HepG2 (cell line): ENCODE measurements around the gene LARP1B. TPM values are rescaled to one million over a fixed set of nuclear protein-coding genes. Genes with fewer than 3 reads are reported as not detected.

ENCODE experiments used
- ATF7-NPFF ChIP-seq: sonication (generic); formaldehyde crosslinking; IDR thresholded peaks from 2 replicates; pipeline ENCODE4 v1.8.1; 2023; ENCODE audit warnings: mild to moderate bottlenecking, low read depth, missing genetic modification reagents, moderate library complexity
- ELF4 ChIP-seq: sonication (generic); formaldehyde crosslinking; IDR thresholded peaks from 2 replicates; pipeline ENCODE4 v1.5.0; 2020; ENCODE audit warnings: missing genetic modification reagents, mild to moderate bottlenecking, moderate library complexity, borderline replicate concordance
- PPARG ChIP-seq: conservative IDR thresholded peaks from 2 replicates; pipeline ENCODE4 v1.6.1; 2016; ENCODE audit warnings: missing biosample characterization, missing genetic modification reagents
- TEAD3 ChIP-seq: optimal IDR thresholded peaks from 2 replicates; pipeline ENCODE3; 2016; ENCODE audit warnings: borderline replicate concordance
- ZFP82 ChIP-seq: sonication (generic); formaldehyde crosslinking; IDR thresholded peaks from 2 replicates; pipeline ENCODE4 v1.5.1; 2020; ENCODE audit warnings: mild to moderate bottlenecking, missing genetic modification reagents, borderline replicate concordance
- ZFY ChIP-seq: sonication (generic); formaldehyde crosslinking; IDR thresholded peaks from 2 replicates; pipeline ENCODE4 v1.4.0; 2020; ENCODE audit warnings: missing genetic modification reagents
- ZNF264 ChIP-seq: sonication (generic); formaldehyde crosslinking; IDR thresholded peaks from 2 replicates; pipeline ENCODE4 v1.4.0; 2020; ENCODE audit warnings: missing genetic modification reagents
- polyA plus RNA-seq, 8 experiments: library from polyadenylated mRNA; depleted of rRNA in 3 of 8; stranded (reverse) in 7 of 8; unstranded in 1 of 8; fragments of >200 nt; fragmentation: Illumina TruSeq in 4 of 8; extraction: Trizol in 4 of 8; gene quantifications; 2 replicates each; pipeline versions ENCODE4 v1.2.1 to v1.2.3, GENCODE V29; 2011 to 2016; ENCODE audit warnings: low read depth in 4 of 8, missing spikeins in 1 of 8, mixed read lengths in 1 of 8; ENCODE audit not compliant: insufficient read depth in 1 of 8
- total RNA-seq, 5 experiments: library from RNA; depleted of rRNA; stranded (reverse); fragments of >200 nt; fragmentation: Illumina TruSeq; extraction: Trizol; gene quantifications; 2 replicates each; pipeline ENCODE4 v1.2.3, GENCODE V29; 2016; ENCODE audit warnings: low read depth in 1 of 5
- TF ChIP-seq, protein P1 (sequence below): sonication (generic); formaldehyde crosslinking; IDR thresholded peaks from 2 replicates; pipeline ENCODE4 v1.4.0; 2020; ENCODE audit warnings: missing genetic modification reagents, borderline replicate concordance
- TF ChIP-seq, protein P2 (sequence below): IDR thresholded peaks from 2 replicates; pipeline ENCODE4 v1.6.1; 2012; ENCODE audit warnings: inconsistent platforms
- TF ChIP-seq, protein P3 (sequence below): sonication (generic); IDR thresholded peaks from 2 replicates; pipeline ENCODE4 v1.6.1; 2016; ENCODE audit warnings: low read depth, borderline replicate concordance
- TF ChIP-seq, protein P4 (sequence below): sonication (generic); formaldehyde crosslinking; IDR thresholded peaks from 2 replicates; pipeline ENCODE4 v1.8.0; 2022; ENCODE audit warnings: mild to moderate bottlenecking, missing genetic modification reagents, borderline replicate concordance
- TF ChIP-seq, protein P5 (sequence below): sonication (generic); formaldehyde crosslinking; IDR thresholded peaks from 2 replicates; pipeline ENCODE4 v1.8.0; 2023; ENCODE audit warnings: mild to moderate bottlenecking, missing genetic modification reagents
- TF ChIP-seq, protein P6 (sequence below): sonication (generic); formaldehyde crosslinking; IDR thresholded peaks from 2 replicates; pipeline ENCODE4 v1.8.0; 2022; ENCODE audit warnings: mild to moderate bottlenecking, missing genetic modification reagents; ENCODE audit not compliant: insufficient replicate concordance
- TF ChIP-seq, protein P7 (sequence below): sonication (generic); formaldehyde crosslinking; conservative IDR thresholded peaks from 2 replicates; pipeline ENCODE4 v1.8.0; 2022; ENCODE audit warnings: missing genetic modification reagents
- TF ChIP-seq, protein P8 (sequence below): sonication (generic); formaldehyde crosslinking; IDR thresholded peaks from 2 replicates; pipeline ENCODE4 v1.9.0; 2022; ENCODE audit warnings: low read depth, missing genetic modification reagents

Gene LARP1B
- total and polyA plus RNA-seq, 2 of the 13 experiments (the other 11 are each of a cell fraction or from before 2014, with no cell fraction given), result 19.2 to 52.7 TPM

DNA sequence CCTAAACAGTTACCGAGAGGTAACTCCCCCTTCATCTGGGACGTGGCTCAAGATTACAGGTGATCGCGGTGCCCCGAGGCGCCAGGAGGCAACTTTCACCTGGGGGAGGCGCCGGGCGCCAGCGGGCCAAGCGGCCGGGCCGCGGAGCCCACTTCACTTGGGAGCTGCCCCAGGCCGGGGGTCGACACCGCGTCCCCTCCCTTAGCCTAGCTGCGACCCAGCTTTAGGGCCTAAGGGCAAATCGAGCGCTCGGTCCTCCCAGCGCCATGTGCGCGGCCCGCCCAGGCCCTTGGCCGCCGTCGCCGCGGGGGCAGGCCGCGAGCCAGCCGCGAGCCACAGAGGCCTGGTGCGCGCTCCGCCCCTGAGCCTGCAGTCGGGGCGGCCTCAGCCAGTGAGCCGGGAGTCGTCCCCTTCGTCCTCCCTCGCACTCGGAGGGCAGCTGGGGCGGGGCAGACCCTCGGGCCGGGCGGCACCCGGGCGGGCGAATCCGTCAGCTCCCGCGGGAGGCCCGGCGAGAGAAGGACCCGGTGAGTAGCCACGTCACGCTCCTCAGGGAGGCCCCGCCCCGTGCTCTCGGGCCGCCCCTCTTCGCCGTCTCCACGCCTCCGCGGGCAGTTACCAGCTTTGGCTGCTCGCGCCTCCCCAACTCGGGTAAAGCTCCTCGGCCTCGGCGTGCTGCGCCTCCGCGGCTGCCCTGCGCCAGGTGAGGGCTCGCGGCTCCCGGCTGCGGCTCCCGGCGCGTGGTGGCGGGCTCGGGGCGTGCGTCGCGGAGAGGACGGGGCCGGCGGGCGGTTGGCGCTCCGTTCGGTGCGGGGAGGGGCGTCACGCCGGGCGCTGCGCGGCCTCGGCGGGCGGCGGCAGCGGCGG is at the start of gene LARP1B (continued):
- TF ChIP-seq, protein P1, sequence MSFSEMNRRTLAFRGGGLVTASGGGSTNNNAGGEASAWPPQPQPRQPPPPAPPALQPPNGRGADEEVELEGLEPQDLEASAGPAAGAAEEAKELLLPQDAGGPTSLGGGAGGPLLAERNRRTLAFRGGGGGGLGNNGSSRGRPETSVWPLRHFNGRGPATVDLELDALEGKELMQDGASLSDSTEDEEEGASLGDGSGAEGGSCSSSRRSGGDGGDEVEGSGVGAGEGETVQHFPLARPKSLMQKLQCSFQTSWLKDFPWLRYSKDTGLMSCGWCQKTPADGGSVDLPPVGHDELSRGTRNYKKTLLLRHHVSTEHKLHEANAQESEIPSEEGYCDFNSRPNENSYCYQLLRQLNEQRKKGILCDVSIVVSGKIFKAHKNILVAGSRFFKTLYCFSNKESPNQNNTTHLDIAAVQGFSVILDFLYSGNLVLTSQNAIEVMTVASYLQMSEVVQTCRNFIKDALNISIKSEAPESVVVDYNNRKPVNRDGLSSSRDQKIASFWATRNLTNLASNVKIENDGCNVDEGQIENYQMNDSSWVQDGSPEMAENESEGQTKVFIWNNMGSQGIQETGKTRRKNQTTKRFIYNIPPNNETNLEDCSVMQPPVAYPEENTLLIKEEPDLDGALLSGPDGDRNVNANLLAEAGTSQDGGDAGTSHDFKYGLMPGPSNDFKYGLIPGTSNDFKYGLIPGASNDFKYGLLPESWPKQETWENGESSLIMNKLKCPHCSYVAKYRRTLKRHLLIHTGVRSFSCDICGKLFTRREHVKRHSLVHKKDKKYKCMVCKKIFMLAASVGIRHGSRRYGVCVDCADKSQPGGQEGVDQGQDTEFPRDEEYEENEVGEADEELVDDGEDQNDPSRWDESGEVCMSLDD (CRISPR knock-in tag), result peak; percentile 67; the same call in 1 of the 2 replicates
- TF ChIP-seq ELF4 (CRISPR knock-in tag) (no peak), PPARG (0 out of 2 replicates have a peak, but pooled peaks have one; percentile 24), ATF7-NPFF (CRISPR knock-in tag) (peak; percentile 94; the same call in 1 of the 2 replicates), ZFY (CRISPR knock-in tag) (peak; percentile 100), ZNF264 (CRISPR knock-in tag) (no peak), ZFP82 (CRISPR knock-in tag) (peak; percentile 90; the same call in 1 of the 2 replicates), TEAD3 (peak; percentile 51)
- TF ChIP-seq, protein P2, sequence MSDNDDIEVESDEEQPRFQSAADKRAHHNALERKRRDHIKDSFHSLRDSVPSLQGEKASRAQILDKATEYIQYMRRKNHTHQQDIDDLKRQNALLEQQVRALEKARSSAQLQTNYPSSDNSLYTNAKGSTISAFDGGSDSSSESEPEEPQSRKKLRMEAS, result peak; percentile 95
- TF ChIP-seq, protein P3, sequence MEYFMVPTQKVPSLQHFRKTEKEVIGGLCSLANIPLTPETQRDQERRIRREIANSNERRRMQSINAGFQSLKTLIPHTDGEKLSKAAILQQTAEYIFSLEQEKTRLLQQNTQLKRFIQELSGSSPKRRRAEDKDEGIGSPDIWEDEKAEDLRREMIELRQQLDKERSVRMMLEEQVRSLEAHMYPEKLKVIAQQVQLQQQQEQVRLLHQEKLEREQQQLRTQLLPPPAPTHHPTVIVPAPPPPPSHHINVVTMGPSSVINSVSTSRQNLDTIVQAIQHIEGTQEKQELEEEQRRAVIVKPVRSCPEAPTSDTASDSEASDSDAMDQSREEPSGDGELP, result peak; percentile 55; the same call in 1 of the 2 replicates
- TF ChIP-seq, protein P4, sequence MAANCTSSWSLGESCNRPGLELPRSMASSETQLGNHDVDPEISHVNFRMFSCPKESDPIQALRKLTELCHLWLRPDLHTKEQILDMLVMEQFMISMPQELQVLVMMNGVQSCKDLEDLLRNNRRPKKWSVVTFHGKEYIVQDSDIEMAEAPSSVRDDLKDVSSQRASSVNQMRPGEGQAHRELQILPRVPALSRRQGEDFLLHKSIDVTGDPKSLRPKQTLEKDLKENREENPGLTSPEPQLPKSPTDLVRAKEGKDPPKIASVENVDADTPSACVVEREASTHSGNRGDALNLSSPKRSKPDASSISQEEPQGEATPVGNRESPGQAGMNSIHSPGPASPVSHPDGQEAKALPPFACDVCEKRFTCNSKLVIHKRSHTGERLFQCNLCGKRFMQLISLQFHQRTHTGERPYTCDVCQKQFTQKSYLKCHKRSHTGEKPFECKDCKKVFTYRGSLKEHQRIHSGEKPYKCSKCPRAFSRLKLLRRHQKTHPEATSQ (CRISPR knock-in tag), result peak; percentile 87; the same call in 1 of the 2 replicates
- TF ChIP-seq, protein P5, sequence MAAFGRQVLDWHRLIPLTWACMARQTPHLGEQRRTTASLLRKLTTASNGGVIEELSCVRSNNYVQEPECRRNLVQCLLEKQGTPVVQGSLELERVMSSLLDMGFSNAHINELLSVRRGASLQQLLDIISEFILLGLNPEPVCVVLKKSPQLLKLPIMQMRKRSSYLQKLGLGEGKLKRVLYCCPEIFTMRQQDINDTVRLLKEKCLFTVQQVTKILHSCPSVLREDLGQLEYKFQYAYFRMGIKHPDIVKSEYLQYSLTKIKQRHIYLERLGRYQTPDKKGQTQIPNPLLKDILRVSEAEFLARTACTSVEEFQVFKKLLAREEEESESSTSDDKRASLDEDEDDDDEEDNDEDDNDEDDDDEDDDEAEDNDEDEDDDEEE, result peak; percentile 79
- TF ChIP-seq, protein P6, sequence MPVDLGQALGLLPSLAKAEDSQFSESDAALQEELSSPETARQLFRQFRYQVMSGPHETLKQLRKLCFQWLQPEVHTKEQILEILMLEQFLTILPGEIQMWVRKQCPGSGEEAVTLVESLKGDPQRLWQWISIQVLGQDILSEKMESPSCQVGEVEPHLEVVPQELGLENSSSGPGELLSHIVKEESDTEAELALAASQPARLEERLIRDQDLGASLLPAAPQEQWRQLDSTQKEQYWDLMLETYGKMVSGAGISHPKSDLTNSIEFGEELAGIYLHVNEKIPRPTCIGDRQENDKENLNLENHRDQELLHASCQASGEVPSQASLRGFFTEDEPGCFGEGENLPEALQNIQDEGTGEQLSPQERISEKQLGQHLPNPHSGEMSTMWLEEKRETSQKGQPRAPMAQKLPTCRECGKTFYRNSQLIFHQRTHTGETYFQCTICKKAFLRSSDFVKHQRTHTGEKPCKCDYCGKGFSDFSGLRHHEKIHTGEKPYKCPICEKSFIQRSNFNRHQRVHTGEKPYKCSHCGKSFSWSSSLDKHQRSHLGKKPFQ (CRISPR knock-in tag), result peak; percentile 33
- TF ChIP-seq, protein P7, sequence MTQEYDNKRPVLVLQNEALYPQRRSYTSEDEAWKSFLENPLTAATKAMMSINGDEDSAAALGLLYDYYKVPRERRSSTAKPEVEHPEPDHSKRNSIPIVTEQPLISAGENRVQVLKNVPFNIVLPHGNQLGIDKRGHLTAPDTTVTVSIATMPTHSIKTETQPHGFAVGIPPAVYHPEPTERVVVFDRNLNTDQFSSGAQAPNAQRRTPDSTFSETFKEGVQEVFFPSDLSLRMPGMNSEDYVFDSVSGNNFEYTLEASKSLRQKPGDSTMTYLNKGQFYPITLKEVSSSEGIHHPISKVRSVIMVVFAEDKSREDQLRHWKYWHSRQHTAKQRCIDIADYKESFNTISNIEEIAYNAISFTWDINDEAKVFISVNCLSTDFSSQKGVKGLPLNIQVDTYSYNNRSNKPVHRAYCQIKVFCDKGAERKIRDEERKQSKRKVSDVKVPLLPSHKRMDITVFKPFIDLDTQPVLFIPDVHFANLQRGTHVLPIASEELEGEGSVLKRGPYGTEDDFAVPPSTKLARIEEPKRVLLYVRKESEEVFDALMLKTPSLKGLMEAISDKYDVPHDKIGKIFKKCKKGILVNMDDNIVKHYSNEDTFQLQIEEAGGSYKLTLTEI (CRISPR knock-in tag), result no peak
- TF ChIP-seq, protein P8, sequence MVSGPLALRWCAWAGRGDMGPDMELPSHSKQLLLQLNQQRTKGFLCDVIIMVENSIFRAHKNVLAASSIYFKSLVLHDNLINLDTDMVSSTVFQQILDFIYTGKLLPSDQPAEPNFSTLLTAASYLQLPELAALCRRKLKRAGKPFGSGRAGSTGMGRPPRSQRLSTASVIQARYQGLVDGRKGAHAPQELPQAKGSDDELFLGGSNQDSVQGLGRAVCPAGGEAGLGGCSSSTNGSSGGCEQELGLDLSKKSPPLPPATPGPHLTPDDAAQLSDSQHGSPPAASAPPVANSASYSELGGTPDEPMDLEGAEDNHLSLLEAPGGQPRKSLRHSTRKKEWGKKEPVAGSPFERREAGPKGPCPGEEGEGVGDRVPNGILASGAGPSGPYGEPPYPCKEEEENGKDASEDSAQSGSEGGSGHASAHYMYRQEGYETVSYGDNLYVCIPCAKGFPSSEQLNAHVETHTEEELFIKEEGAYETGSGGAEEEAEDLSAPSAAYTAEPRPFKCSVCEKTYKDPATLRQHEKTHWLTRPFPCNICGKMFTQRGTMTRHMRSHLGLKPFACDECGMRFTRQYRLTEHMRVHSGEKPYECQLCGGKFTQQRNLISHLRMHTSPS, result peak; percentile 74
